Stomach (tissue), 9 donors: ENCODE data around the gene TMEM178A. TPM values are rescaled to one million over a fixed set of nuclear protein-coding genes. Genes with fewer than 3 reads are reported as not detected.

ENCODE experiments used
- DNase-seq, 2 donors: peaks; one replicate each; pipeline versions ENCODE4 v3.0.0 to v3.0.0-alpha.2; 2013 to 2019
- H3K27ac ChIP-seq, 5 donors: fragments of 200-600 bp in 4 of 5; sonication (generic) in 4 of 5; one replicate each; pipeline ENCODE4 v1.5.1; 2013 to 2019; ENCODE audit warnings: mild to moderate bottlenecking in 1 of 5, moderate library complexity in 1 of 5
- H3K27me3 ChIP-seq, 3 donors: fragments of 200-600 bp; sonication (generic); one replicate each; pipeline ENCODE4 v1.5.1; 2017 to 2019; ENCODE audit warnings: mixed run types in 1 of 3
- H3K36me3 ChIP-seq, 4 donors: fragments of 200-600 bp; sonication (generic); 1 replicate in 3 of 4; 2 replicates in 1 of 4; pipeline ENCODE4 v1.5.1; 2016 to 2019
- H3K4me1 ChIP-seq, 4 donors: fragments of 200-600 bp; sonication (generic); one replicate each; pipeline ENCODE4 v1.5.1; 2016 to 2019
- H3K4me3 ChIP-seq, 4 donors: fragments of 200-600 bp; sonication (generic) in 3 of 4; one replicate each; pipeline ENCODE4 v1.5.1; 2016 to 2019; ENCODE audit warnings: mild to moderate bottlenecking in 1 of 4
- H3K9me3 ChIP-seq, 4 donors: fragments of 200-600 bp; sonication (generic); one replicate each; pipeline ENCODE4 v1.5.1; 2016 to 2019
- EP300 ChIP-seq: sonication (generic); formaldehyde crosslinking; IDR thresholded peaks from one replicate; pipeline ENCODE4 v1.6.1; 2017; ENCODE audit warnings: antibody characterized with exemption
- POLR2A ChIP-seq, 4 donors: fragments of 450-650 bp; IDR thresholded peaks; one replicate each; pipeline ENCODE4 v1.6.1; 2016; ENCODE audit warnings: antibody characterized with exemption in 4 of 4, control low read depth in 2 of 4, mild to moderate bottlenecking in 1 of 4, moderate library complexity in 1 of 4
- POLR2AphosphoS5 ChIP-seq, 3 donors: sonication (generic); formaldehyde crosslinking; IDR thresholded peaks; one replicate each; pipeline ENCODE4 v1.6.1; 2016; ENCODE audit warnings: antibody characterized with exemption in 3 of 3
- WGBS, 5 donors: extraction: QIAGEN DNeasy Blood & Tissue Kit in 3 of 5; methylation state at CpG; one replicate each; pipeline versions ENCODE4 v1.1.5 to v1.1.7; 2013 to 2018; 5-methylcytosine and 5-hydroxymethylcytosine counted together
- intact Hi-C: fragments of 100-400 bp; cut with DNase I; formaldehyde crosslinking; loops from one replicate; pipeline ENCODE4 v1.15.1; 2023; ENCODE audit warnings: low total_unique reads
- polyA plus RNA-seq, 3 donors: library from polyadenylated mRNA; stranded (reverse); fragments of 200-250 nt; gene quantifications; one replicate each; pipeline ENCODE4 v1.2.3, GENCODE V29; 2013
- total RNA-seq, 5 donors: library from RNA; depleted of rRNA; stranded (reverse); fragments of >200 nt; gene quantifications; one replicate each; pipeline versions ENCODE4 v1.1.0 to v1.2.3, GENCODE V29; 2014 to 2016
- TF ChIP-seq, protein P1 (sequence below), 7 experiments: fragments of 450-650 bp in 4 of 7; fragments of 200-600 bp in 3 of 7; sonication (generic) in 3 of 7; IDR thresholded peaks; one replicate each; pipeline ENCODE4 v1.5.1; 2016 to 2019; ENCODE audit warnings: antibody characterized with exemption in 7 of 7, control low read depth in 2 of 7, mild to moderate bottlenecking in 1 of 7
- donor health status: healthy with polysubstance abuse.
- donor health status: Bipolar disorder and iron deficiency.
- donor health status: healthy.

The TMEM178A gene
- total and polyA plus RNA-seq, 8 donors = 0.62 to 36.5 (median 4.4) TPM

DNA sequence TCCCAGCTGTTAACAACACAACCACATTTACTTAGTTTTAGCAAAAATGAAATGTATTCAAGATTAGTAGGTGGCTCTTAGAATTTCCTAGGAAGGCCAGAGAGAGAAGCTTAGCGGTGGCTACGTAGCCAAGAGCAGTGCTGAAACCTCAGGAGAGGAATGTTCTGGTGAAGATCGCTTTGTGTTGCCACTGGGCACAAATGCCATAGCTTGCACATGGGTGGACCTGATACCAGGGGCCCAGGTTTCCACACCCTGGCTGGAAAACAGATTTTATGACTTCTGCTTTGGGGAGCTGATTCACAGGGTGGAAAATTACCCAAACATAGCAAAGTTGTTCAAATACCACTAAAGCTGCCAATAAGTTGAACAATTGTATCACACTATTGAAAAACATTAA lies 69.9 kb downstream of the TMEM178A start:
- H3K27me3 ChIP-seq = no peaks in the 10 kb centered on the region
- no peaks in the 10 kb centered on the region for H3K9me3 ChIP-seq
- WGBS, 5 donors = 96 to 100% (median 98%) methylated on average over 3 of the region's 3 CpGs
- DNase-seq = no peak
- H3K4me1 ChIP-seq = peaks cover 0 to 5% (median 0%) of the 10 kb centered on the region in 4 donors
- H3K4me3 ChIP-seq = no peak overlapping the region
- H3K27ac ChIP-seq = no peak overlapping the region
- peaks cover 6 to 87% (median 70%) of the 10 kb centered on the region in 4 donors for H3K36me3 ChIP-seq
- intact Hi-C loops = no loop called here
- TF ChIP-seq POLR2A (IDR thresholded peaks at IDR 0.05) (no peak), POLR2AphosphoS5 (IDR thresholded peaks at IDR 0.05) (no peak), EP300 (no peak)
- TF ChIP-seq, protein P1, sequence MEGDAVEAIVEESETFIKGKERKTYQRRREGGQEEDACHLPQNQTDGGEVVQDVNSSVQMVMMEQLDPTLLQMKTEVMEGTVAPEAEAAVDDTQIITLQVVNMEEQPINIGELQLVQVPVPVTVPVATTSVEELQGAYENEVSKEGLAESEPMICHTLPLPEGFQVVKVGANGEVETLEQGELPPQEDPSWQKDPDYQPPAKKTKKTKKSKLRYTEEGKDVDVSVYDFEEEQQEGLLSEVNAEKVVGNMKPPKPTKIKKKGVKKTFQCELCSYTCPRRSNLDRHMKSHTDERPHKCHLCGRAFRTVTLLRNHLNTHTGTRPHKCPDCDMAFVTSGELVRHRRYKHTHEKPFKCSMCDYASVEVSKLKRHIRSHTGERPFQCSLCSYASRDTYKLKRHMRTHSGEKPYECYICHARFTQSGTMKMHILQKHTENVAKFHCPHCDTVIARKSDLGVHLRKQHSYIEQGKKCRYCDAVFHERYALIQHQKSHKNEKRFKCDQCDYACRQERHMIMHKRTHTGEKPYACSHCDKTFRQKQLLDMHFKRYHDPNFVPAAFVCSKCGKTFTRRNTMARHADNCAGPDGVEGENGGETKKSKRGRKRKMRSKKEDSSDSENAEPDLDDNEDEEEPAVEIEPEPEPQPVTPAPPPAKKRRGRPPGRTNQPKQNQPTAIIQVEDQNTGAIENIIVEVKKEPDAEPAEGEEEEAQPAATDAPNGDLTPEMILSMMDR (IDR thresholded peaks at IDR 0.05) = no peak

DNA sequence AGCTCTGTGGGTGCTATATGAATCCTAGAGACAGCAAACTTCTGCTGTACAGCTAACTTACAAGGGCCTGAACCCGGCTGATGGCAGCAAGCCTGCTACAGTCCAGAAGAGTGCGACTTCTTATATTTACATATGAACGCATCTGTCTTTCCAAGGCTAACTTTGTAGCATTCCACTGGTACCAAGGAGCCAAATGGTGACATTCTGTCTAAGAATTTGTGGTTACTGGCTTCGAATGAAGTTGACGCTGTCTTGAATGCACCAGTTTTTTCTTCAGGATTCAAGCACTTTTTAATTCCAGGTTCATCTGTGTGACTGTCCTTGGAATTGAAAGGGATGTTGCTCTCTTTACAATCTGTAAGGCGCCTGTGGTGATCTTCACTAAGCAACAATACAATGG lies 70.9 kb downstream of the TMEM178A start:
- no peak for TF ChIP-seq POLR2A (IDR thresholded peaks at IDR 0.05)
- peak in 1 of 3 donors; percentile 5 for TF ChIP-seq POLR2AphosphoS5 (IDR thresholded peaks at IDR 0.05)
- TF ChIP-seq, protein P1 (IDR thresholded peaks at IDR 0.05) = no peak
- TF ChIP-seq EP300 = no peak

DNA sequence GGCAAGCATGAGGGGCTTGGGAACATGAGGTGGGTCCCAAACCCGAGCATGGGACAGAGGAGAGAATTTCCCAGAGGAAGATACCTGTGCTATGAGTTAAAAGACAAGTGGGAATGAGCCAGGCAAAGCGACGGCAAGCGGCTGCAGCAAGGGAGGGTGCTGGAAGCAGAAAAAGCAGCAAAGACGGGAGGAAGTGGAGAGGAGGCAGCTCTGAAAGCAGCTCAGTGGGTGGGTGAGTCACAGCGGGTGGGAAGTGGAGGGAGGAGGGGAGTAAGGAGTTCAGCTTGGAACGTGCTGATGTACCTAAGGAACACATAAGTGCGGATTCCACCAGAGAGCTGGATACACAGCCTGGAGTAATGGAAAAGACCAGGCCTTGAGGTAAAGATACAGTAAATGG lies 71.9 kb downstream of the TMEM178A start:
- intact Hi-C loops = no loop called here
- DNase-seq = no peak
- Histone ChIP-seq H3K4me3 (no peak overlapping the region), H3K4me1 (peaks cover 0 to 5% (median 0%) of the 10 kb centered on the region in 4 donors), H3K36me3 (peaks cover 15 to 90% (median 86%) of the 10 kb centered on the region in 4 donors), H3K27me3 (no peaks in the 10 kb centered on the region), H3K27ac (no peak overlapping the region), H3K9me3 (no peaks in the 10 kb centered on the region)
- 76 to 91% (median 88%) methylated on average over 8 of the region's 8 CpGs for WGBS, 5 donors
- TF ChIP-seq POLR2AphosphoS5 (IDR thresholded peaks at IDR 0.05) (no peak), POLR2A (IDR thresholded peaks at IDR 0.05) (no peak), EP300 (no peak)
- TF ChIP-seq, protein P1 (IDR thresholded peaks at IDR 0.05) = no peak

More for the DNA sequence above, 70.9 kb downstream of the TMEM178A start:
- Histone ChIP-seq H3K27ac (no peak overlapping the region), H3K4me3 (no peak overlapping the region), H3K36me3 (peaks cover 6 to 90% (median 79%) of the 10 kb centered on the region in 4 donors), H3K4me1 (peaks cover 0 to 5% (median 0%) of the 10 kb centered on the region in 4 donors), H3K27me3 (no peaks in the 10 kb centered on the region), H3K9me3 (no peaks in the 10 kb centered on the region)
- no peak for DNase-seq
- intact Hi-C loops = no loop called here
- WGBS, 5 donors = 72 to 81% (median 77%) methylated on average over 6 of the region's 6 CpGs

DNA sequence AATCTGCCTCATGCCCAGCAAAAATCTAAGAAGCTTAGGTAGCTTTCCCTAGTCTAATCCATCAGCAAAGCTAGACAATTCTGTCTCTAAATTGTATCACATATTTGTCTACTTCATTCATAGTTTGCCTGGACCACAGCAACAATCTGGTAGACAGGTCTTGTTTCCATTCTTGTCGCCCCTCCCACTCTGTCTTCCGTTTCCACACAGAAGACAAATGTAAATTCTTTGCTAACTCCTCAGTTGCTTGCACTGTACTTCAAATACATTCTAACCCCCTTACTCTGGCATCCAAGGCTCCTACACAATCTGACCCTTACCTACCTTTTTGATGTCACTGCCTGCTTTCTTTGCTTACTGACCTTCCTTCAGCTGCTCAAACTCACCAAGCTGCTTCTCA lies 73.2 kb downstream of the TMEM178A start:
- Histone ChIP-seq H3K9me3 (no peaks in the 10 kb centered on the region), H3K4me3 (no peak overlapping the region), H3K27ac (no peak overlapping the region), H3K4me1 (peaks cover 0 to 5% (median 0%) of the 10 kb centered on the region in 4 donors), H3K27me3 (no peaks in the 10 kb centered on the region), H3K36me3 (peaks cover 17 to 92% (median 88%) of the 10 kb centered on the region in 4 donors)
- TF ChIP-seq EP300 = no peak
- TF ChIP-seq, protein P1 (IDR thresholded peaks at IDR 0.05) = no peak
- TF ChIP-seq POLR2AphosphoS5 (IDR thresholded peaks at IDR 0.05) = no peak
- TF ChIP-seq POLR2A (IDR thresholded peaks at IDR 0.05) = no peak
- DNase-seq = no peak
- intact Hi-C loops = no loop called here
- WGBS, 5 donors = 64 to 85% (median 68%) methylated on average over 2 of the region's 2 CpGs
